HG03060 (cell line): ENCODE data around the gene SLC35F3.
"Not testable (repeated sequence)": the region's sequence is repeated elsewhere in the genome, so short reads cannot be mapped to it uniquely, and the experiment has no call there.

Source experiments
- ATAC-seq: cut with Tn5 transposase; IDR thresholded peaks from one replicate; pipeline ENCODE4 v1.9.1; 2021; ENCODE audit warnings: low read depth, moderate number of reproducible peaks; ENCODE audit not compliant: unreplicated experiment

SLC35F3 gene

GRCh38 chr1:234327577-234328164, 423.2 kb downstream of the SLC35F3 start:
- ATAC-seq = no peak

- ATAC-seq = no peak
Measured at GRCh38 chr1:234330843-234331215, 426.4 kb downstream of the SLC35F3 start.

- no peak for ATAC-seq
Measured at GRCh38 chr1:234331507-234331906, 427.0 kb downstream of the SLC35F3 start.

GRCh38 chr1:234336359-234336758, 431.9 kb downstream of the SLC35F3 start:
- no peak for ATAC-seq

- no peak for ATAC-seq
Measured at GRCh38 chr1:234337233-234337632, 432.8 kb downstream of the SLC35F3 start.

- ATAC-seq = no peak
Measured at GRCh38 chr1:234340528-234340927, 436.1 kb downstream of the SLC35F3 start.

- no peak for ATAC-seq
Measured at GRCh38 chr1:234342774-234343173, 438.3 kb downstream of the SLC35F3 start.

- no peak for ATAC-seq
Measured at GRCh38 chr1:234345237-234345636, 440.8 kb downstream of the SLC35F3 start.

- ATAC-seq = no peak
Measured at GRCh38 chr1:234348964-234349363, 444.5 kb downstream of the SLC35F3 start.

GRCh38 chr1:234355782-234356510, 451.5 kb downstream of the SLC35F3 start:
- ATAC-seq = no peak

GRCh38 chr1:234356615-234357269, 452.3 kb downstream of the SLC35F3 start:
- not testable (repeated sequence) for ATAC-seq

GRCh38 chr1:234357831-234358230, 453.4 kb downstream of the SLC35F3 start:
- ATAC-seq = no peak

GRCh38 chr1:234361102-234361603, 456.7 kb downstream of the SLC35F3 start:
- no peak for ATAC-seq

GRCh38 chr1:234362558-234362957, 458.1 kb downstream of the SLC35F3 start:
- no peak for ATAC-seq

- no peak for ATAC-seq
Measured at GRCh38 chr1:234368320-234369032, 464.0 kb downstream of the SLC35F3 start.

- ATAC-seq = no peak
Measured at GRCh38 chr1:234369033-234369430, 464.6 kb downstream of the SLC35F3 start.

- ATAC-seq = no peak
Measured at GRCh38 chr1:234369784-234370183, 465.3 kb downstream of the SLC35F3 start.

GRCh38 chr1:234371414-234371813, 466.9 kb downstream of the SLC35F3 start:
- no peak for ATAC-seq

- ATAC-seq = no peak
Measured at GRCh38 chr1:234372011-234372757, 467.7 kb downstream of the SLC35F3 start.
